CD4-positive, alpha-beta T cell treated with Interleukin-10 for 1 hour (primary cell): ENCODE results near the gene ZDHHC18.
A peak's percentile ranks its signal among the peaks of the same experiment; 100 is the strongest.
"Not testable (repeated sequence)": the region's sequence is repeated elsewhere in the genome, so short reads cannot be mapped to it uniquely, and the experiment has no call there.

Experiments used
- DNase-seq: peaks from one replicate; pipeline ENCODE4 v3.0.0-alpha.2; 2020

The ZDHHC18 gene

DNA sequence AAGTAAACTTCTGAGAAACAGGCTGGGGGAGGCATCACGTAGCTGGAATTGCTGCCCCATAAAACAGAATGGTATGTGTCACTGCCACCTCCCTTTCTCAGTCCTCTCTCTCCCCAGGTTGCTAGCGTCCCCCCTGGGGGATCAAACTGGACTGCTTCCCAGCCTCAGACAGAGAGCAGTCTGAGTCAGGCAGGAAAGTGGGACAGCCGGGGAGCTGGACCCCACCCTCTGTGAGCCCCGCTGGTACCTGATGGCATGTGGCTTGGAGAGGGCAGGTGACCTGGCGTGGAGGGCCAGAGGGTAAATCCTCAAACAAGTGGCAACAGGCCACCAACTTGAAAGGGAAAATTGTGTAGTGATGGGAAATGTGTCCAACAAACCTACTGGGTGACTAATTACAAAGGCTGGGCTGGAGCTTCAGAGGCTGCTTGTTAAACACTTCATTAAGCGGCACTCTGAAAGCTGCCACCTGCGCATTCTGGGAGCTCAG is 35.4 kb downstream of the ZDHHC18 start:
- DNase-seq = no peak

DNA sequence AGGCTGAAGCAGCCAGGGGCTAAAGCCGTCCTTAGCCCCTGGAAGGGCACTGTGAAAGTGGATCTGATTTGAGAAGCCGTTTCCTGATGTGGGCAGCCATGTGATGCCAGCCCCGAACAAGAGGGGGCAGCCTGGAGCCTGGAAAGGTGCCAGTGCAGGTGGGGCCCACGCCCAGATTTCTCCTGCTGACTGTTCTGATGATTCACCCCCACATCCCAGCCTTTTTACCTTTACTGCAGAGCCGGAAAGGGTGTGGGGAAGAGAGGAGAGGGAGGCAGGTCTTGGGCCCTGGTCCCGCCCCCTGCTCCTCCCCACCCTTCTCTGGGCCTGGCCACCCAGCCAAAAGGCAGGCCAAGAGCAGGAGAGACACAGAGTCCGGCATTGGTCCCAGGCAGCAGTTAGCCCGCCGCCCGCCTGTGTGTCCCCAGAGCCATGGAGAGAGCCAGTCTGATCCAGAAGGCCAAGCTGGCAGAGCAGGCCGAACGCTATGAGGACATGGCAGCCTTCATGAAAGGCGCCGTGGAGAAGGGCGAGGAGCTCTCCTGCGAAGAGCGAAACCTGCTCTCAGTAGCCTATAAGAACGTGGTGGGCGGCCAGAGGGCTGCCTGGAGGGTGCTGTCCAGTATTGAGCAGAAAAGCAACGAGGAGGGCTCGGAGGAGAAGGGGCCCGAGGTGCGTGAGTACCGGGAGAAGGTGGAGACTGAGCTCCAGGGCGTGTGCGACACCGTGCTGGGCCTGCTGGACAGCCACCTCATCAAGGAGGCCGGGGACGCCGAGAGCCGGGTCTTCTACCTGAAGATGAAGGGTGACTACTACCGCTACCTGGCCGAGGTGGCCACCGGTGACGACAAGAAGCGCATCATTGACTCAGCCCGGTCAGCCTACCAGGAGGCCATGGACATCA is 36.5 kb downstream of the ZDHHC18 start, which contains the start of gene SFN:
SFN (plus strand) TSS at position 369 of the 904 bp plus-strand sequence; CDS start at position 433, 64 bp downstream.
- DNase-seq = peak; percentile 58

DNA sequence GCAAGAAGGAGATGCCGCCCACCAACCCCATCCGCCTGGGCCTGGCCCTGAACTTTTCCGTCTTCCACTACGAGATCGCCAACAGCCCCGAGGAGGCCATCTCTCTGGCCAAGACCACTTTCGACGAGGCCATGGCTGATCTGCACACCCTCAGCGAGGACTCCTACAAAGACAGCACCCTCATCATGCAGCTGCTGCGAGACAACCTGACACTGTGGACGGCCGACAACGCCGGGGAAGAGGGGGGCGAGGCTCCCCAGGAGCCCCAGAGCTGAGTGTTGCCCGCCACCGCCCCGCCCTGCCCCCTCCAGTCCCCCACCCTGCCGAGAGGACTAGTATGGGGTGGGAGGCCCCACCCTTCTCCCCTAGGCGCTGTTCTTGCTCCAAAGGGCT is 37.2 kb downstream of the ZDHHC18 start:
- DNase-seq = no peak

DNA sequence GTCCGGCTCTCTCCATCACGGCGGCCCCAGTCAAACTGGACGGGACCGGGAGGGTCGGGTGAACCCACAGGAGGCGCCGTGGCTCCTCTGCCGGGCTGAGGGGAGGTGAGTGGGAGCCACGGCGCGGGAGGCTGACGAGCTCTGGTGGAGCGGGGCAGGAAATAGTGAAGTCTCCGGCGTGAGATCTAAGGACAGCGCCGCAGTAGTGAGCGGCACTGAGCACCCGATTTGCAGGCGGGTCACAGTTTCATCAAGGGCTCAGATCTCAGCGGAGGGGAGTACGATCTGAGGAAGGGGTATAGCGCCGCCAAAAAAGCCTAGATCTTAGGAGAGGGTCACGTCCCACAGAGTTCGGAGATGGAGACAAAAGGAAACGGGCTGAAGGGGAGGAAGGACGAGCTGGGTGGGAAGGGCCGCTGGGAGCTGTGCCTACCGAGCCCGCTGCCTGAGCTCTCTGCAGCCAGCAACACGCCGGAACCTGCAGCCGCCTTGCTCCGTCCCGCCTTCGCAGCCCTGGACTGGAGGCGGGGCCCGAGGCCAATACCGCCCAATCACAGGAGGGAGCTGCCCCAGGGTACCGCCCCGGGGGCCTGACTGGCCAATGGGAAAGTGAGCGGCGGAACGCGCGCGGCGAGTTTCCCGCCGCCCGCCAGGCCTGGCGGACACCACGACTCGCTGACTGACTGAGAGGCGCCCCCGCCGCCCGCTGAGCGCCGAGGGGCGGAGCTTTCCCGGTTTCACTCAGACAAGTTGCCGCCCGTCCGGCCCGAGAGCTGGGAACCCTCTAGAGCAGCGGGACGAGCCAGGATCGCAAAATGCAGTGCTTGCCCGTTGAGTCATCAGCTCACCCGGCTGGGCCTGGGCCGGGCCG is 38.4 kb downstream of the ZDHHC18 start:
- DNase-seq = peak; percentile 97

DNA sequence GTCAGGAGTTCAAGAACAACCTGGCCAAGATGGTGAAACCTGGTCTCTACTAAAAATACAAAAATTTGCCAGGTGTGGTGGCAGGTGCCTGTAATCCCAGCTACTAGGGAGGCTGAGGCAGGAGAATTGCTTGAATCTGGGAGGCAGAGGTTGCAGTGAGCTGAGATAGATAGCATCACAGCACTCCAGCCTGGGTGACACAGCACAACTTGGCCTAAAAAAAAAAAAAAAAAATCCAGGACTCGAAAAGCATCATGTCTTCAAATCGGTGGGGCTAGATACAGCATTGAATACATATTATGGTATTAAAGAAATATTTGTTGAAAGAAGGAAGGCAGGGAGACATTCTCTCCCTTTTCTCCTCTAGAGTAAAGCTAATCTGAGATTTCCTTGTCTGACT is 46.6 kb downstream of the ZDHHC18 start:
- not testable (repeated sequence) for DNase-seq

DNA sequence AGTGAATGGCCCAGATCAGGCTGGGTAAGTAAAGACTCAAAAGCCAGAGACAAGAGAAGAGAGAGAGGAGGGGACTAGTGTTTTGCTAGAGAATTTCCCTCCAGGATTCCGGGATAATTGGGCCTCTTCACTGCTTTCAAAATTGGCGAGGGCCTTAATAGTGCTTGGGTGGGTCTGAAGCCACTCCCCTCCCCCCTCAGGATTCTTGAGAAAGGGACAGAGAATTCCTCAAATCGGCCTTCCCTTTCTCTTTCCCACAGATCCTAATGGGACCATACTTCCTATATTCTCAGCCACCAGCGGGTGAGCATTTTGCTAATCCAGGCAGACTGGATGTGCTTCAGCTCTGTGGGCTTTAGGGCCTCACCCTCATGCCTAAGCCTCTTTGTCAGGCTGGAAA is 48.4 kb downstream of the ZDHHC18 start:
- DNase-seq = no peak

DNA sequence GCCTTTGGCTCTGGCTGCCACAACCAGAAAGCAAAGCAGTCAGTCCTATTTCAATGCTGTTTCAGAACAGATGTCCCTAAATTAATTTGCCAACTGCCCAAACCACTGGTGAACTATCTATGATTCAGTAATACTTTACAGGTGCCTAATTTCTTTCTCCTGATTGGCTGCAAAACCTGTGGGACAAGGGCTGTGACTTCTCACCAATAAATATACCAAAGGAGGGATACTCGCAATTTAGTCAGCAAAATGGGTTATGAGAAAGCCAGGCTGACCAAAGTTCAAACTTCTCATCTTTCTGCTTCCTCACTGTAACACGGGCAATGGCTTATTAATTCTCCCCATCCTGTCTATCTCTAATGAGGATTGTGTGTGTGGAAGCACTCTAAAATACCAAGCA is 50.8 kb downstream of the ZDHHC18 start:
- no peak for DNase-seq

DNA sequence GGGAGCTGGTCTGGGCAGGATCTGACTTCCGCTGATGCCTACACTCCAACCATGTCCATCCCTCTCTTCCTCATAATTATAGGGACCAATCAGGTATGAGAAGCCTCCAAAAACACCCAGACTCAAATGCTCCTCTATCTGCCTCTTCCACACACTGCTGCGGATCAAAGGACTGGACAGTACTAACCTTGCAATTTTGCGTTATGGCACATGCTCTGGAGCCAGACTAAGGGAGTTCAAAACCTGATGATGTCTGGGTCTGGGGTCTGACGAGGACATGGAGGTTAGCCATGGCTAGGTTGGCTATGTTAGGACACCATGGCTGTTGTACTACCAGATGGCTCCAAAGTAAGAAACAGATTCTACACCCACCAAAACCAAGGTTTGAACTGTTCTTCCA is 53.3 kb downstream of the ZDHHC18 start:
- DNase-seq = no peak

DNA sequence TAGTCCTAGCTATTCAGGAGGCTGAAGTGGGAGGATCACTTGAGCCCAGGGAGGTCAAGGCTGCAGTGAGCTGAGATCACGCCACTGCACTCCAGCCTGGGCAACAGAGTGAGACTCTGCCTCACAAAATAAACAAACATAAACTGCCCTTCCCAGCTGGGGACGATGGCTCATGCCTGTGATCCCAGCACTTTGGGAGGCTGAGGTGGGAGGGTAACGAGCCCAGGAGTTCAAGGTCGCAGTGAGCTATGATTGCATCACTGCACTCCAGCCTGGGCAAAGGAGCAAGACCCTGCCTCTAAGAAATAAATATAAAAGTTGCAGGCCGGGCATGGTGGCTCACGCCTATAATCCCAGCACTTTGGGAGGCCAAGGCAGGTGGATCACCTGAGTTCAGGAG is 55.1 kb downstream of the ZDHHC18 start:
- DNase-seq = not testable (repeated sequence)

DNA sequence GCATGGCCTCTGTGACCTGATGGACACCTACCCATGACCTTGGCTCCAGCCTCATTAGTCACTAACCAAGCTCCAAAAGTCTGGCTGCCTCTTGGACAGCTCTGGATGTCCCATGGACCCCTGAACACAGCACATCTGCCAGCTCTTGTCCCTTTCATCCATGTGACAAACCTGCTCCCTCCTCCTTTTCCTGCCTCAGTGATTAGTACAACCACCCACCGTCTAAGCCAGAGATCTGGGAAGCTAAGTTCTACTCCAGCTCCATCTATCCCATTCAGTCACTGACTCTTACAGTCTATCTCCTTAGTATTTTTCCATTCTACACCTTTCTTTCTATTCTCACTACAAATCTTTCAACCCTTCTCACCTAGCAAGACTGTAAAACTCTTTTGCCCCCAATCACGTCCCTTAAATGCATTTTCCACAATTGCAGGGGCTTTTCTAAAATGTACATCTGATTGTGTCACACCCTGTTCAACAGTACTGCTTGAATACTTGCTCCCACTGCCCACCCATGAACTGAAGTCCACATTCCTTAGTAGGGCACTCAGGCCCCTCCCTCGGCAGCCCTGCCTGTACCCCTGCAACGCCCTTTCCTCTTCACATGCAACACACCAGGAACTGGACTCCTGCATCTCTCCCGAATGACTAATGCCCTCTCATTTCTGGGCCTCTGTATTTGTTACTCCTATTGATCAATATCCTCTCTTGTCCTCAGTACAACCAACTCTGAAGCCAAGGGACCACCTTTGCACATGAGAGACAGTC is 56.4 kb downstream of the ZDHHC18 start:
- DNase-seq = no peak

DNA sequence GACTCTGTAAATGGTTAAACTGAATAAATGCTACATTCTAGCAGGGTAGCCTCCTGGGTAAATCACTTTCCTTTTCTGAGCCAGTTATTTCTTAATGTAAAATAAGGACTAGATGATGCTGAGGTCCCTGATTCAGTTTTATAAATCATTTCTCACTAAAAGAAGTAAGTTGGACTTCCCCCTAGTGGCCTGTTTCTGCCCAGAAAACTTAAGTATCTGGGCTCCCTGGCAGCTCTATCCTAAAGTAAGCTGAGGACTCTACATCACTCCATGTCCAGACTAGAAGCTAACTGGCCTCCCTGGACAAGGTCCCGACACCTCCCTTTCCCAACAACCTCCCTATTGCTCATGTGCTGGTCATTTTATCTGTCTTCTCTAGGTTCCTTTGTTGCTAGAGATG is 60.6 kb downstream of the ZDHHC18 start:
- peak; percentile 44 for DNase-seq

DNA sequence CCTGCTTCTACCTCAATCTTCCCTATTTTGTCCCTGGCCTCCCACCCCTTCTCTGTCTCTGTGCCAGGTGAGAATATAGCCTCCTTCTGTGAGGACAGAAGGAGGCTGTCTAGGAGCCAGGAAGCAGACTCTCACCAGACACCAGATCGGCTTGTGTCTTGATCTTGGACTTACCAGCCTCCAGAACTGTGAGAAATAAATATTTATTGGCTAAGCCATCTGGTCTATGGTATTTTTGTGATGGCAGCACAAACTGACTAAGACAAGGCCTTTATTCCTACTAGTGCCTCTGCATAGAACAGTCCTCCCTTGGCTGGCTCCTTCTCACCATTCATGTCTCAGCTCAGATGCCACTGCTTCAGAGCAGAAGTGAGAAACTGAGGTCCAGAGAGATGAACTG is 61.7 kb downstream of the ZDHHC18 start:
- no peak for DNase-seq

DNA sequence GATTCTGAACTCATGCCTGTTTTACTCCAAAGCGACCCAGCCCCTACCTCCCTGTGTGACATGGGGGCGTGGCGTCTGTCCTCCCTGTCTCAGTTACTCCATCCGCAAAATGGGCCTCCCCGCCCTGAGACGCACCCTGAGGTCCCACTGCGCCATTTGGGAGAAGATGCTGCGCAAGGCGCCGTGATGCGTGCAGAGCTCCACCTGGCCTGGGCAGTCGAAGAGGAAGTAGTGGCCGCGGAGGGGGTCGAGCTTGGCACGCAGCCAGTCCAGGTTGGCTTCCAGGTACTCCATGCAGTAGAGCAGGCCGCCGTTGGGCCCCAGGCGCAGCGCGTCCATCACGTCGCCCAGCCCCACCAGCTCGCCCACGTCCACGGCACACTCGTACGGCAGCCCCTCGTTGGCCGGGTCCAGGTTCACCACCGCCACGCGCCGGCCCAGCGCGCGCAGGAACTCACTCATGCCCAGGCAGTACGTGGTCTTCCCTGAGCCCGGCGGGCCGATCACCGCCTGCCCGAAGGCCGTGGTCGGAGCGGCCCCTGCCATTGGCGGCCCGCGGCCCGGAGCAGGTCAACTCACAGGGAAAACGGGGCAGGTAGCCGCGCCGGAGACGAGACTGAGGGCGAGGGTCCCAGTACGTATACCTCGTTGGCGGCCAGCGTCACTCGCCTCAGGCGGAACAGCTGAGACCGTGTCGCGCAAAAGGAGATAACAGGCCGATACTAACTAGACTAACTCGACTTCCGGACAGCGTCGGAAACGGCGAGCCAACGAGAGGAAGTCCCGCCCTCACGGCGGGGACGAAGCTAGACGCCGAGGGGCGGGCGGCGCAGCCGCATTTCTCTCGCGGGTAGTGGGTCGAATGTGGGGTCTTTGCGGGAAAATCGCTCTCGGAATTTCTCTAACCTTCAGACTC is 63.3 kb downstream of the ZDHHC18 start, which contains the start of gene GPN2:
GPN2 (minus strand) TSS at position 733 of the 916 bp plus-strand sequence; CDS start at position 546, 187 bp downstream.
- peak; percentile 83 for DNase-seq

DNA sequence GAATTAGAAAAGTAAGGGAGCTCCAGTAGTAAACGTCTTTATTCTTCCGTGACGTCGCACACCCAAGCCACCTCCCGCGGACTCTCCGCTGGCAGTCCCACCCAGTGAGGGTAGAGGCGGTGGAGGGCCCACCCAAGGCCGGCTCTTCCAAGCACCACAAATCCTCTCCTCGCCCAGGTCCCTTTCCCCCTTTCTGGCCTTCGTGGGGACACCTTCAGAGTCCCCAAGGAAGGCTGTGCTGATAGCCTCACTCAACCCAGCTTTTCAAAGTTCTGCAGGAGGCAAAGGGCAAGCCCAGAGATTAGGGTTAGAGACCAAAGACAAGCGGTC is 63.9 kb downstream of the ZDHHC18 start:
- DNase-seq = no peak

DNA sequence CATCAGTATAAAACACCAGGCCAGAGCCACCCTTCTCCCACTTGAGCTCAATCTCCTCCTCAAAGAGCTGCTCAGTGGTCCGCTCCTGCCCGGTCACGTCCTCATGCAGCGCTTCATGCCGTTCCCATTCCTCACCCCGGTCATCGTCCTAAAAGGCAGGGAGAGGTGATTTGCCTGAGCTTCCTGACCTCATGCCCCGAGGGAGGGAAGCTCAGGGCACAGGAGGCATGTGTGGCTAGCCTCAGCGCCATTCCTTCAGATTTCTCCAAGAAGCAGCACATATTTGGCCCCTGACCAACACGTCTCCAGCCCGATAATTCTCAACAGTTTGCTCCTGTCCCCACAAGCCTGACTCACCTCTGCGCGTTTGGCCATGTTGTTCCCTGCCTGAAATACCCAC is 67.8 kb downstream of the ZDHHC18 start:
- DNase-seq = no peak

DNA sequence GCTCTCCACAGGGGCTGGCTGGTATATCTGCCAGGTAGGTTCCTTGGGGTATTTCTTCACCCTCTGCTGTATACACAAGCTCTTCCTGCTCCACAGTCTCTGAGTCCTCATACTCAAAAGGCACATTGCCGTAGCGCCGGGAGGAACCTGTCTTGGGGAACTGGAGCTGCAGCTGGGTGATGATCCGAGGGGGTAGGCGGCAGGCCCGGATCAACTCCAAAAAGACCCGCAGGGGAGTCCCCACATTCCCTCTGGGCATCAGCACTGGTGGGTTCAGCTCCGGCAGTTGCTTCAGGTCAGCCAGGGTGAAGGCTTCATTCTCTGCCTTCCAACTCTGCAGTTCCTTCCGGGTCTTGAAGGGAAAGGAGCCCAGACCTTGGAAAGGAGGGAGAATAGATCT is 70.9 kb downstream of the ZDHHC18 start:
- no peak for DNase-seq

DNA sequence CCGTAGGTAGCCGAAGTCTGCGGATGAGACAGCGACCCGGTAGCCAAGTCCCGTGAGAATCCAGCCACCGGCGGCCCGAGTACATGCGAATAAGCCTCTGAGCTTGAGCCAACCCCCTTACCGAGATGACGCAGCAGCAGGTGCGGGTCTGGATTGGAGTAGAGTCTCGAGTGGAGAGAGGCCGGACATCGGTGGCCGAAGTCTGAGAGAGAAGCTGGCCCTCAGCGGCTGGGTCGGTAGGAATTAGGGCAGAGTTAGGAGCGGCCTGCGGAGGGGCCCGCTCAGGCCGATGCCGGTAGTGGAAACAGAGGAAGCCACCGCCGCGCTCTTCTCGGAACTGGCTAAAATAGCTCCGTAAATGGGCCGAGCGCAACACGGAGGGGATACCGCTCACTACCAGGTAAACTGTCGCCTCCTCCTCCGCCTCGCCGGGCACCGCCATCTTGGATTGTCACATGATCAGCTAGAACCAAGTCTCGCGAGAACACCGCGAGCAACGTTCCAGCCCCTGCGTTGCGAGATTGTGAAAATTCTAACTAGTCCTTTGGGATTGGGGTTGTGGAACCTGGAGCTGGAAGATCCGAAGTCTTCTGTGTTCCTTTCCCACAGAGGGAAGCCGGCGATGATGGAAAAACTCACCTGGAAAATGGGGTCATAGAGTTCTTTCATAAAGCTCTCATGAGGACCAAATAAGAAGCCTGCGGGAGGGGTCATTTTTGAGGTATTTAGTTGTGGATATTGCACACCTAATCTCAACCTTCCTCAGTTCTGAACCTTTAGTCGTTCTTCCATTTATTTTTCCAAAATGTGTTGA is 73.7 kb downstream of the ZDHHC18 start, which contains the start of gene GPATCH3:
GPATCH3 (minus strand) TSS at position 467 of the 814 bp plus-strand sequence; CDS start at position 442, 25 bp downstream.
- DNase-seq = peak; percentile 91

DNA sequence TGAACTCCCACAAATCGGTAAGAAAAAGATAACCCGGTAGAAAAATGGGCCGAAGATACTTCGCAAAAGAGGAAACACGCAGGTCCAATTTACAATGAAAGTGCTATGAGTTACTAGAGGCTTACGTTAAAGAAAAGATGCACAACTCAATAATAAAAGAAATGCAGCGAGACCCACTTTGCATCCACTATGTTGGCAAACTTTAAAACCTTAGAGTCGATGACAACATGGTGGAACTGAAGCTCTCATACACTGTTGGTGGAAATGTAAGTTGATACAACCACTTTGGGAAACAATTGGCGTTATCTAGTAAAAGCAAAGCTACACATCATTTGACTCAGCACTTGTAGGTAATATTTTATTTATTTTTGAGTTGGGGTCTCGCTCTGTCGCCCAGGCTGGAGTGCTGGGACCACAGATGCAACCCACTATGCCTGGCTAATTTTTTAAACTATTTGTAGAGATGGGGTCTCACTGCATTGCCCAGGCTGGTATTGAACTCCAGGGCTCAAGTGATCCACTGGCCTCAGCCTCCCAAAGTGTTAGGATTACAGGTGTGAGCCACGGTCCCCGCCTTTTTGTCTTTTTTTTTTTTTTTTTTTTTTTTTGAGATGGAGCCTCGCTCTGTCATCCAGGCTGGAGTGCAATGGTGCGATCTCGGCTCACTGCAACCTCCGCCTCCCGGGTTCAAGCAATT is 74.5 kb downstream of the ZDHHC18 start:
- DNase-seq = no peak
